Keratinocyte (primary cell): ENCODE measurements around the gene MAPKBP1. TPM values are rescaled to one million over a fixed set of nuclear protein-coding genes. Genes with fewer than 3 reads are reported as not detected.

Experiments
- DNase-seq: peaks from one replicate; pipeline ENCODE4 v3.0.0-alpha.2; 2011; ENCODE audit warnings: low read depth, missing footprints, low spot score
- FAIRE-seq: peaks from 2 replicates; lab custom pipeline; 2011; peaks lifted over from hg19 to GRCh38; lab: Jason Lieb, UNC
- H2AFZ ChIP-seq: 2 replicates; pipeline ENCODE4 v1.6.0; 2012; ENCODE audit warnings: low read length, control low read depth, inconsistent platforms; ENCODE audit not compliant: control insufficient read depth
- H3K27ac ChIP-seq: 2 replicates; pipeline ENCODE4 v1.5.1; 2011; ENCODE audit warnings: low read length; ENCODE audit not compliant: control insufficient read depth, insufficient read depth
- H3K27me3 ChIP-seq: 3 replicates; pipeline ENCODE4 v1.6.0; 2011; ENCODE audit warnings: low read length; ENCODE audit not compliant: control insufficient read depth, insufficient read depth; ENCODE audit errors: extremely low read depth
- H3K36me3 ChIP-seq, 2 experiments: 2 replicates in 1 of 2; 3 replicates in 1 of 2; pipeline ENCODE4 v1.5.1; 2011; ENCODE audit warnings: low read length in 2 of 2, mild to moderate bottlenecking in 1 of 2; ENCODE audit not compliant: control insufficient read depth in 2 of 2, insufficient read depth in 2 of 2; ENCODE audit errors: extremely low read depth in 1 of 2
- H3K4me1 ChIP-seq: 3 replicates; pipeline ENCODE4 v1.5.1; 2011; ENCODE audit warnings: low read length; ENCODE audit not compliant: control insufficient read depth, insufficient read depth; ENCODE audit errors: extremely low read depth
- H3K4me2 ChIP-seq: 3 replicates; pipeline ENCODE4 v1.6.0; 2011; ENCODE audit warnings: low read depth, low read length; ENCODE audit not compliant: control insufficient read depth, insufficient read depth; ENCODE audit errors: extremely low read depth
- H3K4me3 ChIP-seq, 3 experiments: fragments of 200-600 bp in 1 of 3; sonication (generic) in 1 of 3; 2 replicates in 2 of 3; 3 replicates in 1 of 3; pipeline ENCODE4 v1.5.1; 2011 to 2016; ENCODE audit warnings: low read length in 3 of 3, mild to moderate bottlenecking in 3 of 3, control low read depth in 2 of 3, inconsistent platforms in 1 of 3, low read depth in 1 of 3, mixed read lengths in 1 of 3, mixed run types in 1 of 3, moderate library complexity in 1 of 3; ENCODE audit not compliant: control insufficient read depth in 2 of 3, insufficient read depth in 2 of 3; ENCODE audit errors: extremely low read depth in 1 of 3
- H3K79me2 ChIP-seq: 2 replicates; pipeline ENCODE4 v1.6.0; 2012; ENCODE audit warnings: low read length; ENCODE audit not compliant: control insufficient read depth, insufficient read depth
- H3K9ac ChIP-seq: 3 replicates; pipeline ENCODE4 v1.6.0; 2011; ENCODE audit warnings: low read length; ENCODE audit not compliant: control insufficient read depth, insufficient read depth; ENCODE audit errors: extremely low read depth
- H3K9me1 ChIP-seq: 3 replicates; pipeline ENCODE4 v1.6.0; 2011; ENCODE audit warnings: low read length; ENCODE audit not compliant: control insufficient read depth, insufficient read depth; ENCODE audit errors: extremely low read depth
- H3K9me3 ChIP-seq: 2 replicates; pipeline ENCODE4 v1.5.1; 2012; ENCODE audit warnings: low read depth, low read length; ENCODE audit not compliant: control insufficient read depth
- H4K20me1 ChIP-seq: 3 replicates; pipeline ENCODE4 v1.6.0; 2011; ENCODE audit warnings: low read length; ENCODE audit not compliant: control insufficient read depth, insufficient read depth; ENCODE audit errors: extremely low read depth
- CTCF ChIP-seq, 3 experiments: IDR thresholded peaks in 1 of 3; conservative IDR thresholded peaks in 1 of 3; optimal IDR thresholded peaks in 1 of 3; 2 replicates in 2 of 3; 3 replicates in 1 of 3; pipeline versions ENCODE3 to v1.5.1; 2011; ENCODE audit warnings: low read length in 3 of 3, mild to moderate bottlenecking in 3 of 3, moderate library complexity in 2 of 3, control low read depth in 1 of 3, inconsistent platforms in 1 of 3; ENCODE audit not compliant: insufficient read depth in 2 of 3; ENCODE audit errors: extremely low read depth in 1 of 3
- EZH2 ChIP-seq: IDR thresholded peaks from one replicate; pipeline ENCODE4 v1.6.1; 2012; ENCODE audit warnings: inconsistent platforms, mild to moderate bottlenecking, low read length, moderate library complexity
- dilution Hi-C: fragments of 300-500 bp; cut with MboI; formaldehyde crosslinking; loops from one replicate; pipeline ENCODE4 v1.7.0; 2020; ENCODE audit warnings: low sequenced_read_pairs; ENCODE audit not compliant: extremely low pct_ligation_motif_present
- polyA plus RNA-seq, 5 experiments: library from polyadenylated mRNA; depleted of rRNA in 3 of 5; stranded (reverse) in 3 of 5; stranded (forward) in 1 of 5; unstranded in 1 of 5; fragments of >200 nt; gene quantifications; 1 replicate in 1 of 5; 2 replicates in 3 of 5; 3 replicates in 1 of 5; pipeline versions ENCODE4 v1.2.1 to v1.2.3, GENCODE V29; 2011 to 2012; ENCODE audit warnings: missing spikeins in 2 of 5, low read depth in 1 of 5, low replicate concordance in 1 of 5

The MAPKBP1 gene
- polyA plus RNA-seq, 1 donor (not counting 4 experiments of a cell fraction or from before 2014, with no cell fraction given) = 18.3 TPM

- Histone ChIP-seq H3K4me3 (no peak overlapping the region), H3K9ac (no peak overlapping the region), H3K4me2 (no peak overlapping the region), H4K20me1 (no peaks in the 10 kb centered on the region), H3K36me3 (peaks cover 41 to 71% of the 10 kb centered on the region in 2 experiments), H3K27me3 (no peaks in the 10 kb centered on the region), H3K27ac (peak overlapping the region; percentile 59), H3K79me2 (peaks cover 48% of the 10 kb centered on the region), H3K9me1 (no peaks in the 10 kb centered on the region), H3K4me1 (peaks cover 35% of the 10 kb centered on the region), H2AFZ (no peak overlapping the region), H3K9me3 (no peaks in the 10 kb centered on the region)
- no peak for TF ChIP-seq EZH2
- dilution Hi-C loops = no loop called here
- DNase-seq = no peak
- FAIRE-seq = no peak
These were observed 36.6 kb downstream of the MAPKBP1 start for GRCh38 chr15:41810651-41811431.

- Histone ChIP-seq H2AFZ (no peak overlapping the region), H3K27ac (no peak overlapping the region), H3K4me2 (no peak overlapping the region), H3K79me2 (peaks cover 45% of the 10 kb centered on the region), H3K4me1 (peaks cover 27% of the 10 kb centered on the region), H3K4me3 (no peak overlapping the region), H3K36me3 (peaks cover 44 to 73% of the 10 kb centered on the region in 2 experiments), H3K9me1 (no peaks in the 10 kb centered on the region), H4K20me1 (no peaks in the 10 kb centered on the region), H3K9me3 (no peaks in the 10 kb centered on the region), H3K27me3 (no peaks in the 10 kb centered on the region), H3K9ac (no peak overlapping the region)
- TF ChIP-seq EZH2 = no peak
- peak; percentile 84 to 92 (median 90) for TF ChIP-seq CTCF (optimal IDR thresholded peaks at IDR 0.05 in 1 of 3, IDR thresholded peaks at IDR 0.05 in 1 of 3, conservative IDR thresholded peaks at IDR 0.05 in 1 of 3; ENCODE audit: extremely low read depth in 1 of 3, insufficient read depth in 2 of 3, low read length in 3 of 3)
- FAIRE-seq (peak; percentile 89), DNase-seq (no peak)
- dilution Hi-C loops = no loop called here
These were observed 37.3 kb downstream of the MAPKBP1 start for GRCh38 chr15:41811432-41812195.
